Posterior vena cava (tissue), 2 donors: ENCODE results near the gene TMTC1. TPM values are rescaled to one million over a fixed set of nuclear protein-coding genes. Genes with fewer than 3 reads are reported as not detected.
A peak's percentile ranks its signal among the peaks of the same experiment; 100 is the strongest.

Experiments
- DNase-seq: peaks from one replicate; pipeline ENCODE4 v3.0.0-alpha.2; 2020; ENCODE audit warnings: low spot score
- intact Hi-C, 2 donors: fragments of 100-400 bp; cut with DNase I; formaldehyde crosslinking; loops; one replicate each; pipeline versions ENCODE4 v1.14.1 to v1.14.2; 2022 to 2023
- total RNA-seq, 2 donors: library from RNA; stranded (reverse); fragmentation: NEBNext Ultra II Directional; extraction: Animal tissue kit (Norgen Biotek cat#: 25700); gene quantifications; one replicate each; pipeline ENCODE4 v1.2.1, GENCODE V29; 2021
- donor health status: DM: yes; HTN: yes; CAD: no.
- donor health status: DM: yes; HTN: yes; CAD: no.

Gene TMTC1
- total RNA-seq, 2 donors from 2014 or later: 54.7 to 63.8 TPM

DNA sequence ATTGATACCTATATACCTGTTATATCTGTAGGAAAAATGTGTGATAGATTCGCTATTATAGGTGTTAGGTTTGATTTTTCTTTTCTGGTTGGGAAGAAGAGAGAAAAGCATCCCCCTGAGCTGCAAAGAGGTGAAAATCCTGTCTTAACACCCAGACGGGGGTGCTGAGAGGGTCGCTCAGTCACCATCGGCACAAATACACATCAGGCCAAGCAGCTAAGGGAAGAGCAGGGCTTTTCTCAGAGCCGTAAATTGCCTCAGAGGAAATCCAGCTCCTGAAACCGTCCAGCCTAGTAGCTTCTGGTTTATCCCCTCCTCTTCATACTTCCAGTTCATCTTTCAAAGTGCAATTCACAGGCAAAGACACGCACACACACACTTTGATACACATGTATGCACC is 175.2 kb downstream of the TMTC1 start:
- intact Hi-C loops: no loop called here
- no peak for DNase-seq

DNA sequence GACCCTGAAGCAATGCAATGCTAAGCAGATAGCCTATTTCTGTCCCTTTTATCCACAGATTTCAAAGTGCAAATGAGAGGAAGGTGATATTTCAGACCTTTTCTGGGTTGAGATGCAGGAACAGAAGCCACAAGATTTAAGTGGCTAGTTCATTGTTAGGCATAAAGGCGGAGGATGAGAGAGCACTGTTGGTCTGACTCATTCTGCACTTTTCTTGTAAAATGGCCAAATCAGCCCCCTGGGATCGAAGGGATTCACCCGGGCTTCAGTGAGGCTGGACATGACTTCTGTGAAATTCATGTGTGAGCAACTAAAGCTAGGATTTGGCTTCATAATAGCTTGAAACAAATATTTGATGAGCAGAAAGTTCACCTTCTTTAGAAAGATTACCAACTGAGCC is 184.4 kb downstream of the TMTC1 start:
- intact Hi-C loops: no loop called here
- DNase-seq: no peak

DNA sequence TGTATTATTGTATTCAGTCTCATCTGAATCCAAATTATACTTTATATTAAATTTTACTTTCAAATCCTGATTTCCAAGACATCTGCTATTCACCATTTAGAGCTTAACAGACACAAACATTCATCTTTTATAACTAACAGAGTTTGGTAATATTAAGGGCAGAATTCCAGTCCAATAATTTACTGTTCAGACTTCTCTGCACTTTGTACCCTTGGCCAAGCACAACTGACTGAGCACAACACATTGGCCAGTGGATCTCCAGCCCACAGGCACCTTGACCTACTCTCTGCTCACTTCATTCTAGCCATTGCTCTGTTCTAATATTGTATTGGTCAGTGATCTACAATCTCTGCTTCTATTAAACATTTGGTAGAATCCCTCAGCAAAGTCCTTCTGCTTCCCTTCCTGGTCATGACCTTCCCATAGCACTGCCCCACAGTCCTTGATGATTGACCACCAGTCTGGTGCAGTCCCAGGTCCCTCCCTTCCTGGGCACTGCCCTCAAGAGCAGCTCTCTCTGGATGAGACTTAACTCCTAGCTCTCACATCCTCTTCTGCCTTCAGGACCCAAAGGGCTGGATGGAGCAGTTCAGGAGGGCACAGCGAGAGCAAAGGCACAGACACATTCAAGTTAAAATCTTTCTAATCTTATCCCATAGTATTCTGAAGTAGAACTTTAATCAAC is 188.5 kb downstream of the TMTC1 start:
- no peak for DNase-seq
- intact Hi-C loops: no loop called here

DNA sequence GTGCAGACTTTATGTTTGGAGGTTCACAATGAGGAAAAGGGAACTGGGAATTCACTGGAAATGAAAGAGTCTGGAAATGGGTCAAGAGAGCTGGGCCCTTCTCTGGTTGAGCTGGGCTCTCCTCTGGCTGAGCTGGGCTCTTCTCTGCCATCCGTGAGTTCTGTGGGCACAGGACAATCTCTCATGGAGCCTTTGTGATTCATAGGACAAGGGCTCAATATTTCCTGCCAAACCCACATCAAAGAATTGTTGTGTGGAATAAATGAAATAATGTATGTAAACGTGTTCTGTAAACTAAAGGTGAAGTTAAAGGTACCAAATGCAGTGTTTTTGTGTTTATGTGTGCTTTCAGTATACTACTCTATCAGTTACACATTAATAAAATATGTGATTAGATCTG is 190.7 kb downstream of the TMTC1 start:
- no peak for DNase-seq
- intact Hi-C loops: no loop called here

DNA sequence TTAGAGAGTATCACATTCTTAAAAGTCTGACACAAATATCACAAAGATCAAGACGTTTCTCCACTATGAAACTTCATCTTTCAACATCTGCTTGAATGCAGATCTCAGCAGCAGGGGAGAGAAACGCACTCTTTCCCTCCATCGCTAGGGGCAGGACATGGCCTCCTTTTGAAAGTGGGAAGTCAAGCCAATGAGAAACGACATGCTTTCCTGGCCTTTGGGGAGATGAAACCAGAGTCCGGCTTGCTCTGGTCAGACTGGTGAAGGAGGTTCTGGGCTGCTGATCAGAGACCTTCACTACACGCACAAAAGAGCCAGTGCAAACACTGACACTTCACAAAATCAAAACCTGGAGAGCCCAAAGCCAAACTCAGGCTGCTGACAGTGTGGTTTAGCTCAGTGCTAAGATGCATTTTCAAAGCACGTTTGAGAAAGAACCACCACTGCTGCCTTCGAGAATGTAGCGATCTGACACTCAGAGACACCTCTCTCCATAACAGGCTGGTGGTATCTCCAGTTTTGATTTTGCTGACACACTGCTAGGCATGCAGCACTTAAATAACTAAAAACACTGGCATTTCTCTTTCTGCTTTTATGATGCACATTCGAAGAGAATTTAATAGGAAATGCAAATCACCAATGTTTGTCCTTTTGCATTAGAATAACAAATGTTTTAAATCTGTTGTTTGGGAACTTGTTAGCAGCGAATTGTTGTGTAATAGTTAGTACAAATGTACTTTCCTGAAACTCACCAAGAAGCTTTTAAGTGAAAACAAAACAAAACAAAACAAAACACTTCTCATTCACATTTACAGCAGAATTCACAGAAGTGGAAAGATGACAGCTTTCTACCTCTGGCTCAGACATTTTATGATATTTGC is 192.4 kb downstream of the TMTC1 start:
- no peak for DNase-seq
- intact Hi-C loops: no loop called here

DNA sequence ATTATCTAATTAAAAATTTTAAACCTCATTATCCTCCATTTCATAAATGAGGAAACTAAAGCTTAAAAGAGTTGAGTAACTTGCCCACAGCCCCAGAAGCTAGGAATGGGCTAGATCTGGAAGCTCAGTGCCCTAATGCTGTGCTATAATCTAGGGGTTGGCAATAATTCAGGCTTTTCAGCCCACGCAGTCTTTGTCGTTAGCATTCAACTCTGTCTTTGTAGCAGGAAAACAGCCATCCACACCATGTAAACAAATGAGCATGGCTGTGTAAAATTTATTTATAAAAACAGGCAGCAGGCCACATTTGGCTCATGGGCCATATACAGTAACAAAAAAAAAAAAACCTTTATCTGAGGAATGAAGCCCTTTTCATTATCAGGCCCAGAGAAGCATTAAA is 193.9 kb downstream of the TMTC1 start:
- no peak for DNase-seq
- intact Hi-C loops: no loop called here

DNA sequence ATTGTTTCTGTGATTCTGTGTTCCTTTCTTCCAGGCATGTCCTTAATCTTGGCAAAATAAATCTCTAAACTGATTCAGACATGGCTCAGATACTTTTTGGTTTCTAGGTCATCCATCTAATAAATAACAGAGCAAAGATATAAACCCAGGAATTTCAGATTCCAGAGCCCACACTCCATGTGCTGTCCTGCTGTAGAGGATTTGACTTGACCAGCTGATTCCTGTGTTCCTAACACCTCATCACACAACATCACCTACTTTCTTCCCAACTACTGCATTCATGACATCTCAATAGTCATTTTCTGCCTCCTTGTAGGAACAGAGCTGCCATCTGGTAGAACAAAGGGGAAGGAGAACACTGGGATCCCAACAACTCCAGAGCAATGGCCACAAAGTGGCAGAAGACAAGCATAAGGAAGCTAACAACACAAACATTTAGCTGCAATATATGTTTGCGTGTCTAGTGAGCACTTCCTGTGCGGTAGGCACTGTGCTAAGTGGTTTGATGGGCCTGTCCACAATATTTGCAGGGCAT is 194.4 kb downstream of the TMTC1 start:
- intact Hi-C loops: no loop called here
- DNase-seq: no peak

DNA sequence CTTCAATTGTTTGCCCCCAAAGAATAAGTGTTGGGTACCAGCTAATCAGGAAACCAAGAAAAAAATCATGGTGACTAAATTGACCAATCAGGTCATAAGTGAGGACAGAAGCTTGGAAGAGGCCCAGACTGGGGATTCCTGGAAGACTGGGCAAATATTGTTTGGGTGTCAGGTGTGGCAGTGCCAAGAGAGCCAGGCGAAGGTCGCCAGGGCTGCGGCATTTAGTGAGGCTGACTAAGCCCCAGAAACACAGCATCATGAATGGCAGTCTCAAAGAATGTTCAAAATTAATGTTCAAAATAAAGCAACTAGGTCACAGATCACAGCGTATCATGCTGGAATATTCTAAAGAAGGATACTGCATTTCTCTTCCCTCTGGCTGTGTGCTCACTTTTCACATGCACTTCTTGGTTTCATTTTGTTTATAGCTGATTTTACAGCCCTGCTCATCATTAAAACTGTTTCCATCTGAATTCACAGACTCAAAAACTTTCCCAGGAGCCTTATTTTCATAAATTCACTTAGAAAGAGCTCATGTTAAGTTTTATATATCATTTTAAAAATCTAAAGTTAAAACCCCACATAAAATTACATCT is 201.0 kb downstream of the TMTC1 start:
- DNase-seq: peak; percentile 57
- intact Hi-C loops: no loop called here

DNA sequence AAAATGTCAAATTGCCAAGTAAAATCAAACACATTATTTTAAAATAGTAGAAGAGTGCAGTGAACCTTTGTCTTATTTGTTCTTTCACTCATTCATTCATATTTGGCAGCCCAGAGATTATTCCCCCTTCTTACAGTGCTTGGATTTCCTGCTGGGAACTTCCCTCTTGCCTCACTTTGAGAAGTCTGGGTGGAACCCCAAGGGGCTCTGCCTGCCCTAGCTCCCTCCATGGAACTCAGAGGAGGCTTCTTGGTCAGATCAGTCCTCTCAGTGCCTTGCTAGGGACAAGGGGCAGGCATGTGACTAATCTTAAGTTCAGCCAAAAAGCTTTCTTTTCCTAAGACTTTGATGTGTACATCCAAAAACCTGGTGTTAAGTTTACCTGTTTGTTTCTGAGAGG is 201.6 kb downstream of the TMTC1 start:
- intact Hi-C loops: no loop called here
- no peak for DNase-seq

DNA sequence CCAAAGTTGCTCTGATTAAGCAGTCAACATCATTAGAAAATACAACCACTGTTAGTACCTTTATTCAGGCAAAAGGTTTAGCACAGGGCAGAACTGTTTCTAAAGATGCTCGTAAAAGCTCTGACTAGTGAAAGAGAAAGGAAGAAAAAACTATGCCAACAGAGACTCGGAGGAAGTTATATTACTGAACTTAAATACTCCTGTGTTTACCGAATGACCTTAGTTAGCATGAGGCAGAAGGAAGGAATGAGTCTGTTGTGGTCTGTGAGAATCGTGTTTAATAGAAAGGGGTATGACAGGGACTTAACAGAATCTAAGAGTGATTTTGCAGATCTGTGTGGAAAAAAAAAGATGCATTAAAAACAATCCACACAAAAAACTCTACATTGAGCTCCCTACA is 202.1 kb downstream of the TMTC1 start:
- intact Hi-C loops: no loop called here

DNA sequence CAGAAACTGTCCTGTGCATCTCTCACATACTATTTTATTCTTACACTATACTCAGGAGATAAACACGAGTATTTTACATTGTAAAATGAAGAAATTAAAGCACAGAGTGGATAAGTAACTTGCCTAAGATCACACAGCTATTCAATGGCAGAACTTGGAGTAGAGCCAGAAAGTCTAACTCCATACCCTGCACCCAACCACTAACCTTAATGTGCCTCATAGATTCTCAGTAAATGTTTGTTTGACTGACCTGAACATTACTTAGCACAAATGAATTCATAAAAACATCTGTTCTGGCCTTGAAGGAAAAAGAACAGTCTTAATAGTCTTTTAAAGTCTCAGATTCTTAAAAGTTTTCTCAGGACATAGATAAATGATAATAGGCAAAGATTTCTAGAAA is 202.8 kb downstream of the TMTC1 start:
- no peak for DNase-seq

More for the DNA sequence above, 202.1 kb downstream of the TMTC1 start:
- no peak for DNase-seq

DNA sequence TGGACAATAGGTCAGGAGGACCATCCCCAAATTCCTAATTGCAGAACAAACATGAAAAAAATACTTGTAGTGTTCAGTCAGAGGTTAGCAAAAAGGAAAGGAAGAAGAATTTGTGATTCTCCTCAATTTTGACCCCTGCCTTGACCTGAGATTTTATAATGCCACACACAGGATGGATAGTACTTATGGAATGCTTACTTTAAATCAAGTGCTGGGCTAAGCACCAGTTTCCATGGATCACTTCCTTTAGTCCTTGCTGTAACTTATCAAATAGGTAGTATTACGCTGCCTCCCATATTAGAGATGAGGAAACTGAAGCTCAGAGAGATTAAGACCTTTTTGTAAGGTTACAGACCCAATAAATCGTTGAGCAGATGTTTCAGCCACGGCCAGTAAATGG is 205.0 kb downstream of the TMTC1 start:
- DNase-seq: no peak
- intact Hi-C loops: no loop called here

More for the DNA sequence above, 202.8 kb downstream of the TMTC1 start:
- intact Hi-C loops: no loop called here

DNA sequence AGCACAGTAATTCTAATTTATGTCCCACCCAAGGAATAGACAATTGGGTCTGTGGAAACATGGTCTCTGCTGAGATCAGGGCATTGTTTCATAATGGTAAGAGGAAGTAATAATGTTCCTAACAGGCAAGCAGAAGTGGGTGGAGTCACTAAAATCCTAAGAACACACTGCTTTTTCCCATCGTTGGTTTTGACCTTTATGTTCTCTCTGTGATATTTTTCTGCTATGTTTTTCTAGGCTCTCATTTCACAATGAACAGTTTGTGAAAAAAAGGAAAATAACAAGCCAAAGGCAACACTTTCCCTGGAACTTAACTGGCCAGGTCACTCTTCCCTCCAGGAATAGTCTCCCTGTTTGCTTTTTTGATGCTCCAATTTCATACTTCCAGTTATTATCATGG is 205.7 kb downstream of the TMTC1 start:
- intact Hi-C loops: no loop called here

DNA sequence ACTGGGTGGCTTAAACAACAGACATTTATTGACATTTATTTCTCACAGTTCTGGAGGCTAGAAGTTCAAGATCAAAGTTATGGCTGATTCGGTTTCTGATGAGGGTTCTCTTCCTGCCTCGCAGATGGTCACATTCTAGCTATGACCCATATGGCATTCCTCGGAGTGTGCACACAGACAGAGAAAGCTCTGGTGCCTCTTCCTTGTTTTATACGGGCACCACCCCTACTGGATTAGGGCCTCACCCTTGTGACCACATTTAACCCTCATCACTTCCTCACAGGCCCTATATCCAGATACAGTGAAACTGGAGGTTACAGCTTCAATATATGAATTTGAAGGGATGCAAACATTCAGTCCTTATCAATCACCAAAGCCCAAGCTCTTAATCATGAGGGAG is 209.2 kb downstream of the TMTC1 start:
- no peak for DNase-seq
- intact Hi-C loops: no loop called here

More for the DNA sequence above, 205.7 kb downstream of the TMTC1 start:
- DNase-seq: no peak

DNA sequence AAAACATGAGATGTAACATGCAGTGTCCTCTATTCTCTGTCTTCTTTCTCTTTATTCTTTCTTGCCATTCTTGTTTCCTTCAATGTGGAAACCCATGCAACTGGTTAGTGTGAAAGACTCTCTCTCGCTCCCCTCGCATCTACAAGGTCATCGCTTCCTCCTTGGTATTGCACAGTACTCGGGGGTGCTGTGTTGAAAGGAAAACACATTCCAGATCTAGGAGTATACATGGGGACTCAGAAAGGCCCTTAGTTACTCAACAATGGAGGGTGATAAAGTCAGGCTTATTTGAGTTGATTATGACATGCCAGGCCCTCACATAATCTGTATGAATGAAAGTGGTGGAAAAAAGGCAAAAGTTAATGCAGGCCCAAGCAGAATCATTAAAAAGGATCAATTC is 210.8 kb downstream of the TMTC1 start:
- no peak for DNase-seq
- intact Hi-C loops: no loop called here

DNA sequence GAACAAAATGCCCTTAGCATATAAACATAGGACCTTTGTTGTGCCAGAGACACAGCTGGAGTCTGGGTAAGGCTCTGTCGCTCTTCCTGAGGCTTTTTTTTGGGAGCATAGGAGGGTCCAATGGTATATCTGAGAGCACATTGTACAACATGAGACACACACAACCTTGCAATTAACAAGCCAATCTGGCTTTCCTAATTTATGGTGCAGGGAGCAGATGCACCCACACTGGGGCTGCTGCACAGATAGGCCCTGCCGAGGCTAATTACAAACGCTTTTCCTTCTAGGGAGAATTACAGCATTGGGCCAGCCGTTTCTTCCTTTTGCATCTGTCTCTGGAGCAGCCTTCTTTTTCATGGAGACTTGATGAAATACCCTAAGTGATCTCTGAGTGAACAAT is 211.3 kb downstream of the TMTC1 start:
- intact Hi-C loops: no loop called here
- no peak for DNase-seq

DNA sequence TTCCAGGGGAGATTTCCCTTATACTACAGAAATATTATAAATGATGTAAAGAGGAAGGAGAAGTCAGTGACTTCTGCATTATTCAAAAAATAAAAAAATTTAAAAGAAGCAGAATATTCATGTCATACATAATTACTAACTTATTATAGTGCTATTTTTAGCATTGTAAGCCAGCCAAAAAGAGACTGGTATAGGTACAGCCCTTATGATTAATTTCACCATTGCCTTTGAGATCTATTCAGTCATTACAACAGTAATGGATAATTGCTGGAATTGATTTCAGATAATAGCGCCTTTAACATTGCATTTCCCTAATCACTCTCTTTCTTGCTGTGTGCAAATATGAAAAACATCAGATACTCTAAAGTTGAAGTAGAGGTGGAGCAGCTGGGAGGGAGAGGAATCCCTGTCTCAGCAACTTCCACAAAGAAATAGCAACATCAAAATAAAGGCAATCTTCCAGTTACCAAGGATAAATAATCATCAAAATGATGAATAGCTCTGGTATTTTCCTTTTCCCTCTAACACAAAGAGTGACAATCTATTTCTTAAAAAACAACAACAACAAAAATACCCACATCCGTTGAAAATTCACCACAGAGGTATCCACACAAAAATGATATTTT is 214.5 kb downstream of the TMTC1 start:
- intact Hi-C loops: no loop called here
- no peak for DNase-seq

DNA sequence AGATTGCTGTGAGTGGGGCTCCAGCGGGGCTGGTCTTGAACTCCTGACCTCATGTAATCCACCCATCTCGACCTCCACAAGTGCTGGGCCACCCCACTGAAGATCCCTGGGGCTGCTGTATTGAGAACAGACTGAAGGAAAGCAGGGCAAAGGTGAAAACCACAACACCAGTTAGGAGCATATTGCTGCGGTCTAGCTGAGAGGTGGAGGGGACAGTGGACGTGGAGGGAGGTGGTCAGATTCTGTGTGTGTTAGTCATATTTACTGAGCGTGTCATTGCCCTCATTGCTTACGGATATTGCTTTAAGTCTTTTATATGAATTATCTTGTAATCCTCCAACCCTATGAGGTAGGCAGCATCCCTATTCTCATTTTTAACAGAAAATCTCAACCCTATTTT is 217.3 kb downstream of the TMTC1 start:
- DNase-seq: no peak
- intact Hi-C loops: no loop called here

DNA sequence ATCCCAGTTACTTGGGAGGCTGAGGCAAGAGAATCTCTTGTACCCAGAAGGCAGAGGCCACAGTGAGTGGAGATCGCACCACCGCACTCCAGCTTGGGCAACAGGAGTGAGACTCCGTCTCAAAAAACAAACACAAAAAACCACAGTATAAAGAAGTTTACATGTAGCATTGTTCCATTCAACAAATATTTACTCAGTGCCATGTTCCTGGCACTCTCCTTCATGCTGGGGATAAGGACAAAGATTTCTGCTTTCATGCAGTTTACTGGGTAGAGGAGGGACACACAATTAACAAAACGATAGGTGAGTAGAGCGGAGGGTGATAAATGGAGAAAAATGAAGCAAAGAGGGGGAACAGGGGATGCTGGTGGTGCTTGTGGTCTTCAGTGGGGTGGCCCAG is 218.0 kb downstream of the TMTC1 start:
- intact Hi-C loops: no loop called here
- DNase-seq: no peak

DNA sequence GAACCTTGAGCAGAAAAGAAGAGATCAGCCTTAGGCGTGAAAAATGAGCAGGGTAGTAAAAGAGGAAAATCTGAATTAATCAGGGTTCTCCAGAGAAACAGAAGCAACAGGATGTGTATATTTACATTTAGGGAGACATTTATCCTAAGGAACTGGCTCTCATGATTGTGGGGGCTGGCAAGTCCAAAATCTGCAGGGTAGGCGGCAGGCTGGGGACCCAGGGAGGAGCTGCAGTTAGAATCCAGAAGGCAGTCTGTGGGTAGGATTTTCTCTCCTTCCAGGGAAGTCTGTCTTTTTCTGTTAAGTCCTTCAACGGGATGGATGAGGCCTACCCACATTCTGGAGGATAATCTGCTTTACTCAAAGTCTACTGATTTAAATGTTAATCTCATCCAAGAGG is 218.8 kb downstream of the TMTC1 start:
- intact Hi-C loops: no loop called here
- DNase-seq: no peak
